HepG2 (cell line): Measurements from ENCODE around the gene INHBE. TPM values are rescaled to one million over a fixed set of nuclear protein-coding genes. Genes with fewer than 3 reads are reported as not detected.

Experiments
- ARNTL ChIP-seq: sonication (generic); formaldehyde crosslinking; IDR thresholded peaks from 2 replicates; pipeline ENCODE4 v1.4.0; 2020; ENCODE audit warnings: mild to moderate bottlenecking, missing genetic modification reagents
- CEBPG ChIP-seq: IDR thresholded peaks from 2 replicates; pipeline ENCODE4 v1.6.1; 2016
- FOXA1 ChIP-seq, 2 experiments: fragments of 450-650 bp in 1 of 2; sonication (generic) in 1 of 2; formaldehyde crosslinking in 1 of 2; IDR thresholded peaks; 2 replicates each; pipeline versions ENCODE4 v1.4.0 to v1.6.1; 2016 to 2020; ENCODE audit warnings: missing genetic modification reagents in 1 of 2
- GPN1 ChIP-seq: sonication (generic); formaldehyde crosslinking; IDR thresholded peaks from 2 replicates; pipeline ENCODE4 v1.5.1; 2020; ENCODE audit warnings: missing genetic modification reagents, borderline replicate concordance
- HDAC1 ChIP-seq: sonication (generic); formaldehyde crosslinking; IDR thresholded peaks from 2 replicates; pipeline ENCODE4 v1.5.1; 2020; ENCODE audit warnings: mild to moderate bottlenecking, missing genetic modification reagents
- HMGA1 ChIP-seq: sonication (generic); formaldehyde crosslinking; conservative IDR thresholded peaks from 2 replicates; pipeline ENCODE4 v1.4.0; 2020; ENCODE audit warnings: missing genetic modification reagents
- HNRNPH1 ChIP-seq: fragments of 200-400 bp; formaldehyde crosslinking; optimal IDR thresholded peaks from 2 replicates; pipeline ENCODE3; 2017; ENCODE audit warnings: mild to moderate bottlenecking, low read depth, low read length
- HNRNPLL ChIP-seq: fragments of 200-400 bp; formaldehyde crosslinking; IDR thresholded peaks from 2 replicates; pipeline ENCODE4 v1.6.1; 2017; ENCODE audit warnings: mild to moderate bottlenecking, low read depth, low read length; ENCODE audit not compliant: poor library complexity, severe bottlenecking
- HOXA3 ChIP-seq: sonication (generic); formaldehyde crosslinking; IDR thresholded peaks from 2 replicates; pipeline ENCODE4 v1.5.0; 2020; ENCODE audit warnings: missing genetic modification reagents
- KDM1A ChIP-seq: IDR thresholded peaks from 2 replicates; pipeline ENCODE4 v1.6.1; 2016; ENCODE audit warnings: missing compliant biosample characterization
- NFYC ChIP-seq: IDR thresholded peaks from 2 replicates; pipeline ENCODE4 v1.6.1; 2016; ENCODE audit warnings: missing genetic modification reagents, missing compliant biosample characterization
- PCBP1 ChIP-seq: fragments of 200-400 bp; formaldehyde crosslinking; IDR thresholded peaks from 2 replicates; pipeline ENCODE4 v1.6.1; 2017; ENCODE audit warnings: mild to moderate bottlenecking, low read depth, low read length, borderline replicate concordance
- PCBP2 ChIP-seq: fragments of 200-400 bp; formaldehyde crosslinking; optimal IDR thresholded peaks from 2 replicates; pipeline ENCODE3; 2018; ENCODE audit warnings: low read length, low read depth; ENCODE audit not compliant: poor library complexity, severe bottlenecking
- RBM22 ChIP-seq: fragments of 200-400 bp; formaldehyde crosslinking; optimal IDR thresholded peaks from 2 replicates; pipeline ENCODE3; 2017; ENCODE audit warnings: mild to moderate bottlenecking, low read length, moderate library complexity
- REPIN1 ChIP-seq: sonication (generic); formaldehyde crosslinking; IDR thresholded peaks from 2 replicates; pipeline ENCODE4 v1.8.0; 2022; ENCODE audit warnings: missing genetic modification reagents, low read depth, mild to moderate bottlenecking, borderline replicate concordance
- SRSF1 ChIP-seq: fragments of 200-400 bp; formaldehyde crosslinking; optimal IDR thresholded peaks from 2 replicates; pipeline ENCODE3; 2017; ENCODE audit warnings: mild to moderate bottlenecking, low read depth, low read length, moderate library complexity
- SUZ12 ChIP-seq: fragments of 150-350 bp; IDR thresholded peaks from 2 replicates; pipeline ENCODE4 v1.6.1; 2014; ENCODE audit warnings: low read depth, low read length
- TBX3 ChIP-seq: fragments of 450-650 bp; IDR thresholded peaks from 2 replicates; pipeline ENCODE4 v1.6.1; 2017; ENCODE audit warnings: antibody characterized with exemption, mild to moderate bottlenecking, inconsistent platforms, borderline replicate concordance
- TEAD2 ChIP-seq: sonication (generic); formaldehyde crosslinking; IDR thresholded peaks from 2 replicates; pipeline ENCODE4 v1.9.0; 2021; ENCODE audit warnings: missing genetic modification reagents
- ZEB1 ChIP-seq: IDR thresholded peaks from 2 replicates; pipeline ENCODE4 v1.6.1; 2012; ENCODE audit warnings: mild to moderate bottlenecking, low read depth, inconsistent platforms; ENCODE audit not compliant: insufficient replicate concordance
- ZKSCAN1 ChIP-seq: fragments of 150-350 bp; IDR thresholded peaks from 2 replicates; pipeline ENCODE4 v1.6.1; 2014; ENCODE audit warnings: low read length
- ZNF652 ChIP-seq: IDR thresholded peaks from 2 replicates; pipeline ENCODE4 v1.6.1; 2016; ENCODE audit warnings: low read depth, borderline replicate concordance
- ZSCAN29 ChIP-seq: sonication (generic); formaldehyde crosslinking; conservative IDR thresholded peaks from 2 replicates; pipeline ENCODE4 v1.4.0; 2020; ENCODE audit warnings: mild to moderate bottlenecking, missing genetic modification reagents
- polyA plus RNA-seq, 8 experiments: library from polyadenylated mRNA; depleted of rRNA in 3 of 8; stranded (reverse) in 7 of 8; unstranded in 1 of 8; fragments of >200 nt; fragmentation: Illumina TruSeq in 4 of 8; extraction: Trizol in 4 of 8; gene quantifications; 2 replicates each; pipeline versions ENCODE4 v1.2.1 to v1.2.3, GENCODE V29; 2011 to 2016; ENCODE audit warnings: low read depth in 4 of 8, missing spikeins in 1 of 8, mixed read lengths in 1 of 8; ENCODE audit not compliant: insufficient read depth in 1 of 8
- total RNA-seq, 5 experiments: library from RNA; depleted of rRNA; stranded (reverse); fragments of >200 nt; fragmentation: Illumina TruSeq; extraction: Trizol; gene quantifications; 2 replicates each; pipeline ENCODE4 v1.2.3, GENCODE V29; 2016; ENCODE audit warnings: low read depth in 1 of 5
- TF ChIP-seq, protein P1 (sequence below): sonication (generic); formaldehyde crosslinking; IDR thresholded peaks from 2 replicates; pipeline ENCODE4 v1.4.0; 2020; ENCODE audit warnings: missing genetic modification reagents, borderline replicate concordance
- TF ChIP-seq, protein P2 (sequence below): sonication (generic); formaldehyde crosslinking; IDR thresholded peaks from 2 replicates; pipeline ENCODE4 v1.8.0; 2022; ENCODE audit warnings: mild to moderate bottlenecking, missing genetic modification reagents, moderate library complexity
- TF ChIP-seq, protein P3 (sequence below): sonication (generic); formaldehyde crosslinking; IDR thresholded peaks from 2 replicates; pipeline ENCODE4 v1.5.1; 2020; ENCODE audit warnings: missing genetic modification reagents, mild to moderate bottlenecking, borderline replicate concordance
- TF ChIP-seq, protein P4 (sequence below): sonication (generic); formaldehyde crosslinking; IDR thresholded peaks from 2 replicates; pipeline ENCODE4 v1.4.0; 2020; ENCODE audit warnings: low read depth, mild to moderate bottlenecking, missing genetic modification reagents

INHBE gene
- total and polyA plus RNA-seq, 2 of the 13 experiments (the other 11 are each of a cell fraction or from before 2014, with no cell fraction given) = 17.0 to 32.0 TPM

DNA sequence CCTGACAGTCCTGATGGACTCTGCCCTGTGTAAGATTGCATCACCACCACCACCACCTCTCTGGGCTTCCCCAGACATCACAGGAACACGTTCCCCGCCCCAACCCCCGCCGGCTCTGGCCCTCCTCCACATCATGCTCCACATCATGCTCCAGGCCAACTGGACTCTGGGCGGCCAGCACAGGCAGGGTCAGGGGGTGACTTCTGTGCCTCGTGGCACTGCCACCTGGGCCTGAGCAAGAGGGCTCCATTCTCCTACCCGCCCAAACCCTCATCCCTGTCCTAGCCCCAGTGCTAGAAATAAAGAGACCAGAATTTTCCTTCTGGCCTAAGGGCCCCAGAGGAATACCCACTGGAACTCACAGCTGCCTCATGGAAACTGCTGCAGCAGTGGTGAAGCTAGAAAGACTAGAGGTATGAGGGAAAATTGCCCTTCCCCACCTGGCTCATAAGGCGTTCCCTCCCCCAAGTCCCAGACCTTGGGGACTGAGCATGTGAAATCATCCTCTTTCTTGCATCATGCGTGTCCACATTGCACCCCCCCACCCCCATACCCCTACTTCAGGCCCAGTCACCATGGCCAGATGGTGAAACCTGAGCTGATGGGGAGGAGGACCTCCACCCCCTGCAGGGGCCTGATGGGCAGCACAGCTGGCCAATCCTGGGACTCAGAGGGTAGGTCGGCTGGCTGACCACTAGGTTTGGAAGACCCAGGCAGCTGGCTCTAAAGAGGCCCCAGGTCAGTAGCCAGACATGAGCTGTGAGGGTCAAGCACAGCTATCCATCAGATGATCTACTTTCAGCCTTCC lies at the start of gene INHBE (continued):
- TF ChIP-seq, protein P1, sequence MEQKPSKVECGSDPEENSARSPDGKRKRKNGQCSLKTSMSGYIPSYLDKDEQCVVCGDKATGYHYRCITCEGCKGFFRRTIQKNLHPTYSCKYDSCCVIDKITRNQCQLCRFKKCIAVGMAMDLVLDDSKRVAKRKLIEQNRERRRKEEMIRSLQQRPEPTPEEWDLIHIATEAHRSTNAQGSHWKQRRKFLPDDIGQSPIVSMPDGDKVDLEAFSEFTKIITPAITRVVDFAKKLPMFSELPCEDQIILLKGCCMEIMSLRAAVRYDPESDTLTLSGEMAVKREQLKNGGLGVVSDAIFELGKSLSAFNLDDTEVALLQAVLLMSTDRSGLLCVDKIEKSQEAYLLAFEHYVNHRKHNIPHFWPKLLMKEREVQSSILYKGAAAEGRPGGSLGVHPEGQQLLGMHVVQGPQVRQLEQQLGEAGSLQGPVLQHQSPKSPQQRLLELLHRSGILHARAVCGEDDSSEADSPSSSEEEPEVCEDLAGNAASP (CRISPR knock-in tag) = peak; percentile 79; the same call in 1 of the 2 replicates
- TF ChIP-seq HMGA1 (CRISPR knock-in tag) = no peak
- TF ChIP-seq RBM22 = no peak
- 0 out of 2 replicates have a peak, but pooled peaks have one; percentile 39 for TF ChIP-seq ZSCAN29 (CRISPR knock-in tag)
- no peak for TF ChIP-seq TEAD2
- TF ChIP-seq SRSF1 = no peak
- TF ChIP-seq, protein P2, sequence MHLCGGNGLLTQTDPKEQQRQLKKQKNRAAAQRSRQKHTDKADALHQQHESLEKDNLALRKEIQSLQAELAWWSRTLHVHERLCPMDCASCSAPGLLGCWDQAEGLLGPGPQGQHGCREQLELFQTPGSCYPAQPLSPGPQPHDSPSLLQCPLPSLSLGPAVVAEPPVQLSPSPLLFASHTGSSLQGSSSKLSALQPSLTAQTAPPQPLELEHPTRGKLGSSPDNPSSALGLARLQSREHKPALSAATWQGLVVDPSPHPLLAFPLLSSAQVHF = no peak
- TF ChIP-seq ZKSCAN1 = no peak
- TF ChIP-seq, protein P3, sequence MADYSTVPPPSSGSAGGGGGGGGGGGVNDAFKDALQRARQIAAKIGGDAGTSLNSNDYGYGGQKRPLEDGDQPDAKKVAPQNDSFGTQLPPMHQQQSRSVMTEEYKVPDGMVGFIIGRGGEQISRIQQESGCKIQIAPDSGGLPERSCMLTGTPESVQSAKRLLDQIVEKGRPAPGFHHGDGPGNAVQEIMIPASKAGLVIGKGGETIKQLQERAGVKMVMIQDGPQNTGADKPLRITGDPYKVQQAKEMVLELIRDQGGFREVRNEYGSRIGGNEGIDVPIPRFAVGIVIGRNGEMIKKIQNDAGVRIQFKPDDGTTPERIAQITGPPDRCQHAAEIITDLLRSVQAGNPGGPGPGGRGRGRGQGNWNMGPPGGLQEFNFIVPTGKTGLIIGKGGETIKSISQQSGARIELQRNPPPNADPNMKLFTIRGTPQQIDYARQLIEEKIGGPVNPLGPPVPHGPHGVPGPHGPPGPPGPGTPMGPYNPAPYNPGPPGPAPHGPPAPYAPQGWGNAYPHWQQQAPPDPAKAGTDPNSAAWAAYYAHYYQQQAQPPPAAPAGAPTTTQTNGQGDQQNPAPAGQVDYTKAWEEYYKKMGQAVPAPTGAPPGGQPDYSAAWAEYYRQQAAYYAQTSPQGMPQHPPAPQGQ (CRISPR knock-in tag) = peak; percentile 27; the same call in 1 of the 2 replicates
- TF ChIP-seq FOXA1 (IDR thresholded peaks at IDR 0.05) = no peak
- peak; percentile 46; the same call in 1 of the 2 replicates for TF ChIP-seq FOXA1 (CRISPR knock-in tag; IDR thresholded peaks at IDR 0.05)
- TF ChIP-seq, protein P4, sequence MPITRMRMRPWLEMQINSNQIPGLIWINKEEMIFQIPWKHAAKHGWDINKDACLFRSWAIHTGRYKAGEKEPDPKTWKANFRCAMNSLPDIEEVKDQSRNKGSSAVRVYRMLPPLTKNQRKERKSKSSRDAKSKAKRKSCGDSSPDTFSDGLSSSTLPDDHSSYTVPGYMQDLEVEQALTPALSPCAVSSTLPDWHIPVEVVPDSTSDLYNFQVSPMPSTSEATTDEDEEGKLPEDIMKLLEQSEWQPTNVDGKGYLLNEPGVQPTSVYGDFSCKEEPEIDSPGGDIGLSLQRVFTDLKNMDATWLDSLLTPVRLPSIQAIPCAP (CRISPR knock-in tag) = no peak
- no peak for TF ChIP-seq PCBP2
- TF ChIP-seq ARNTL (CRISPR knock-in tag) = peak; percentile 96
- TF ChIP-seq HNRNPLL = no peak
- TF ChIP-seq ZEB1 = no peak
- no peak for TF ChIP-seq HNRNPH1
- TF ChIP-seq HOXA3 = peak; percentile 89
- TF ChIP-seq CEBPG (CRISPR knock-in tag) = peak; percentile 98
- TF ChIP-seq SUZ12 = no peak
- TF ChIP-seq ZNF652 = no peak
- TF ChIP-seq GPN1 (CRISPR knock-in tag) = no peak
- TF ChIP-seq PCBP1 = no peak
- TF ChIP-seq HDAC1 (CRISPR knock-in tag) = peak; percentile 97
- TF ChIP-seq REPIN1 (CRISPR knock-in tag) = peak; percentile 76
- peak; percentile 75; the same call in 1 of the 2 replicates for TF ChIP-seq KDM1A (CRISPR knock-in tag)
- TF ChIP-seq NFYC (CRISPR knock-in tag) = peak; percentile 88
- peak; percentile 76; the same call in 1 of the 2 replicates for TF ChIP-seq TBX3
